GM12891 (cell line): ENCODE results near the gene PSMD5.

Experiments
- DNase-seq: peaks from one replicate; pipeline ENCODE4 v3.0.0; 2011; ENCODE audit warnings: low spot score; ENCODE audit not compliant: insufficient read length
- FAIRE-seq: peaks from 2 replicates; lab custom pipeline; 2011; peaks lifted over from hg19 to GRCh38; lab: Jason Lieb, UNC
- PAX5 ChIP-seq: IDR thresholded peaks from 2 replicates; pipeline ENCODE4 v1.6.1; 2011; ENCODE audit warnings: low read length, moderate library complexity, mild to moderate bottlenecking; ENCODE audit not compliant: insufficient read depth, severe bottlenecking
- POLR2A ChIP-seq: IDR thresholded peaks from 2 replicates; pipeline ENCODE4 v1.6.1; 2011; ENCODE audit warnings: low read depth, low read length, control low read depth
- POLR2AphosphoS5 ChIP-seq: IDR thresholded peaks from 2 replicates; pipeline ENCODE4 v1.6.1; 2011; ENCODE audit warnings: low read depth, low read length, control low read depth
- POU2F2 ChIP-seq: IDR thresholded peaks from 2 replicates; pipeline ENCODE4 v1.6.1; 2011; ENCODE audit warnings: low read depth, mild to moderate bottlenecking, control low read depth, low read length, moderate library complexity
- SPI1 ChIP-seq: IDR thresholded peaks from 2 replicates; pipeline ENCODE4 v1.6.1; 2011; ENCODE audit warnings: low read depth, low read length, control low read depth
- TAF1 ChIP-seq: IDR thresholded peaks from 2 replicates; pipeline ENCODE4 v1.6.1; 2011; ENCODE audit warnings: low read depth, low read length, control low read depth

PSMD5 gene

GRCh38 chr9:120841930-120842684, 615 bp downstream of the PSMD5 start:
- DNase-seq, result no peak
- no peak for FAIRE-seq
- no peak for TF ChIP-seq SPI1
- no peak for TF ChIP-seq PAX5
- no peak for TF ChIP-seq POLR2A
- no peak for TF ChIP-seq POU2F2
- TF ChIP-seq TAF1, result no peak
- no peak for TF ChIP-seq POLR2AphosphoS5

GRCh38 chr9:120839146-120839545, 3.6 kb downstream of the PSMD5 start:
- DNase-seq (no peak), FAIRE-seq (no peak)
- no peak for TF ChIP-seq PAX5
- TF ChIP-seq TAF1, result no peak
- no peak for TF ChIP-seq POLR2A
- no peak for TF ChIP-seq POLR2AphosphoS5
- no peak for TF ChIP-seq POU2F2
- TF ChIP-seq SPI1, result no peak

- DNase-seq, result no peak
- TF ChIP-seq PAX5 (no peak), POU2F2 (no peak), POLR2AphosphoS5 (no peak), TAF1 (no peak), POLR2A (no peak)
- no peak for FAIRE-seq
Observed at GRCh38 chr9:120837921-120838320, 4.8 kb downstream of the PSMD5 start.

GRCh38 chr9:120833325-120833724, 9.4 kb downstream of the PSMD5 start:
- DNase-seq (no peak), FAIRE-seq (no peak)
- TF ChIP-seq PAX5 (no peak), SPI1 (no peak), POLR2AphosphoS5 (no peak), POLR2A (no peak), POU2F2 (no peak), TAF1 (no peak)

GRCh38 chr9:120832807-120833206, 9.9 kb downstream of the PSMD5 start:
- no peak for TF ChIP-seq POLR2A
- TF ChIP-seq POLR2AphosphoS5, result no peak
- no peak for TF ChIP-seq POU2F2
- TF ChIP-seq TAF1, result no peak
- no peak for TF ChIP-seq PAX5
- no peak for TF ChIP-seq SPI1
- FAIRE-seq, result no peak

GRCh38 chr9:120830865-120831264, 11.9 kb downstream of the PSMD5 start:
- no peak for FAIRE-seq
- TF ChIP-seq POLR2AphosphoS5, result no peak
- no peak for TF ChIP-seq PAX5
- no peak for TF ChIP-seq TAF1
- no peak for DNase-seq

More at GRCh38 chr9:120832807-120833206, 9.9 kb downstream of the PSMD5 start:
- no peak for DNase-seq

- no peak for FAIRE-seq
- TF ChIP-seq TAF1 (no peak), POLR2A (no peak), POLR2AphosphoS5 (no peak), PAX5 (no peak)
- no peak for DNase-seq
Observed at GRCh38 chr9:120830151-120830550, 12.6 kb downstream of the PSMD5 start.

GRCh38 chr9:120829650-120830049, 13.1 kb downstream of the PSMD5 start:
- no peak for FAIRE-seq
- DNase-seq, result no peak
- no peak for TF ChIP-seq POU2F2
- TF ChIP-seq POLR2AphosphoS5, result no peak
- TF ChIP-seq POLR2A, result no peak
- no peak for TF ChIP-seq SPI1
- no peak for TF ChIP-seq PAX5
- no peak for TF ChIP-seq TAF1

GRCh38 chr9:120820095-120820494, 22.6 kb downstream of the PSMD5 start:
- no peak for FAIRE-seq
- DNase-seq, result no peak
- TF ChIP-seq POLR2A (no peak), POLR2AphosphoS5 (no peak), TAF1 (no peak), PAX5 (no peak), SPI1 (no peak), POU2F2 (no peak)

GRCh38 chr9:120818595-120818994, 24.1 kb downstream of the PSMD5 start:
- TF ChIP-seq SPI1 (no peak), PAX5 (no peak), TAF1 (no peak), POLR2AphosphoS5 (no peak), POLR2A (no peak), POU2F2 (no peak)
- no peak for FAIRE-seq
- DNase-seq, result no peak
